Esophagus (tissue), 2 donors: ENCODE results near the gene MAP7D3. TPM values are rescaled to one million over a fixed set of nuclear protein-coding genes. Genes with fewer than 3 reads are reported as not detected.

Experiments used
- H3K27ac ChIP-seq, 2 donors: one replicate each; pipeline ENCODE4 v1.5.1; 2013; ENCODE audit warnings: low read depth in 2 of 2, mild to moderate bottlenecking in 2 of 2, inconsistent platforms in 1 of 2, low read length in 1 of 2, moderate library complexity in 1 of 2
- H3K27me3 ChIP-seq, 2 donors: one replicate each; pipeline ENCODE4 v1.6.1; 2013; ENCODE audit warnings: low read length in 2 of 2, control low read depth in 1 of 2, mild to moderate bottlenecking in 1 of 2; ENCODE audit not compliant: insufficient read depth in 2 of 2, control insufficient read depth in 1 of 2
- H3K36me3 ChIP-seq, 2 donors: one replicate each; pipeline ENCODE4 v1.6.1; 2013; ENCODE audit warnings: low read length in 1 of 2; ENCODE audit not compliant: control insufficient read depth in 2 of 2, insufficient read depth in 2 of 2
- H3K4me1 ChIP-seq, 2 donors: one replicate each; pipeline ENCODE4 v1.6.1; 2013; ENCODE audit warnings: low read length in 1 of 2; ENCODE audit not compliant: control insufficient read depth in 2 of 2, insufficient read depth in 2 of 2
- H3K4me3 ChIP-seq, 2 donors: one replicate each; pipeline ENCODE4 v1.5.1; 2013; ENCODE audit warnings: low read length in 2 of 2, mild to moderate bottlenecking in 2 of 2, low read depth in 1 of 2, moderate library complexity in 1 of 2
- H3K9me3 ChIP-seq, 2 donors: one replicate each; pipeline ENCODE4 v1.6.1; 2013; ENCODE audit warnings: mild to moderate bottlenecking in 2 of 2, low read depth in 1 of 2, low read length in 1 of 2, moderate library complexity in 1 of 2; ENCODE audit not compliant: control insufficient read depth in 2 of 2, insufficient read depth in 1 of 2
- WGBS, 2 donors: extraction: QIAGEN DNeasy Blood & Tissue Kit; methylation state at CpG; one replicate each; pipeline ENCODE4 v1.1.7; 2013; 5-methylcytosine and 5-hydroxymethylcytosine counted together
- polyA plus RNA-seq, 2 donors: library from polyadenylated mRNA; stranded (reverse); fragments of 200-250 nt; gene quantifications; one replicate each; pipeline ENCODE4 v1.2.3, GENCODE V29; 2013
- donor health status: healthy with polysubstance abuse.
- donor health status: Bipolar disorder and iron deficiency.

MAP7D3 gene
- polyA plus RNA-seq, 2 donors, result 2.6 TPM

GRCh38 chrX:136269921-136270320, 18.7 kb upstream of the MAP7D3 start:
- no peaks in the 10 kb centered on the region for H3K4me1 ChIP-seq
- H3K4me3 ChIP-seq, result no peak overlapping the region
- no peaks in the 10 kb centered on the region for H3K9me3 ChIP-seq
- no peak overlapping the region for H3K27ac ChIP-seq
- WGBS, 2 donors, result 67% methylated on average over 1 of the region's 1 CpG
- no peaks in the 10 kb centered on the region for H3K27me3 ChIP-seq
- H3K36me3 ChIP-seq, result no peaks in the 10 kb centered on the region

DNA sequence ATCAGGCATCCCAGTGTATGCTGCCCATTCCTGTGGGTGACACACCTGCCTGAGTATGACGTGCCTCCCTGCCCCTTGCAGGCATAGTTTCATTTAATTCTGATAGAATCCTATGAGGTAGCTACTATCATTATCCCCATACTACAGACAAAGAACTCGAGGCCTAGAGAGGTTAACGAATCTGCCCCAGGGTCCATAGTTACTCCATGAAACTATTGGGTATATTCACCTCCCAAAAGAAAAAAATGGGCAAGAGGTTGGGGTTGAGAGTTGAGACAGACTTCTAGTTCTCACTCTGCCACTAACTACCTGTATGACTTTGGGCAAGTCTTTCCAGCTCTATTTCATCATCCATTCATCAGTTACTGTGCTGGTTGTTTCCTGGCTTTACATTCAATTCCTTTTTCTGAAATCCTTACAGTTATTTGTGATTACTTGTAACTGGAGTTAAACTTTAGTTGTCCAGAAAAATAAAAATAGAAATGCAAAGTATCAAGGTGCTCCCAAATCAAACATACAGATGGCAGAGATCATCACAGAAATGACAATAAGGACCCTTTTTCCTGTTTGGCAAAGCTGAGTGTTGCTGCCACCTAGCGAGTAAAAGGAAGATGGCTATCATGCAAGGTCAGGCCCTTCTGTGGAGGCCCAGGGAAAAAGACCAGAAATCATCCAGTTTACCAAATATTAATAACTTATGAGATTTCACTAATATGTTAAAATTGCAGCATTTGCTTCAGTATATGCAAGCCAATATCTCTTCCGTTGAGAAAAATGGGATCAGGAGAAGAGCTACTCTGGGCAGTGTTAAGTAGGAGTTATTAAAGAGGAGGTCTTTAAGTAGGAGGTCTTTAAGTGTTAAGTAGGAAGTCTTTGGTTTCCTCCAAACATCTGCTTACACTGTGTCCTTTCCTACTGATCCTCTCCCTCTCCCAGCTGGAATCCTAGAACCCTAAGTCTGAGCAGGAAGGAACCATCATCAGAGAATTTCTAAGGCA, 17.1 kb upstream of the MAP7D3 start:
- Histone ChIP-seq H3K4me3 (no peak overlapping the region), H3K27ac (no peak overlapping the region), H3K27me3 (no peaks in the 10 kb centered on the region), H3K9me3 (no peaks in the 10 kb centered on the region), H3K4me1 (no peaks in the 10 kb centered on the region), H3K36me3 (no peaks in the 10 kb centered on the region)
- 42 to 52% methylated on average over 5 of the region's 5 CpGs for WGBS, 2 donors

GRCh38 chrX:136266828-136267227, 15.6 kb upstream of the MAP7D3 start:
- WGBS, 2 donors, result 57 to 65% methylated on average over 1 of the region's 1 CpG
- Histone ChIP-seq H3K27ac (no peak overlapping the region), H3K4me3 (no peak overlapping the region), H3K9me3 (no peaks in the 10 kb centered on the region), H3K27me3 (no peaks in the 10 kb centered on the region), H3K4me1 (no peaks in the 10 kb centered on the region), H3K36me3 (no peaks in the 10 kb centered on the region)

DNA sequence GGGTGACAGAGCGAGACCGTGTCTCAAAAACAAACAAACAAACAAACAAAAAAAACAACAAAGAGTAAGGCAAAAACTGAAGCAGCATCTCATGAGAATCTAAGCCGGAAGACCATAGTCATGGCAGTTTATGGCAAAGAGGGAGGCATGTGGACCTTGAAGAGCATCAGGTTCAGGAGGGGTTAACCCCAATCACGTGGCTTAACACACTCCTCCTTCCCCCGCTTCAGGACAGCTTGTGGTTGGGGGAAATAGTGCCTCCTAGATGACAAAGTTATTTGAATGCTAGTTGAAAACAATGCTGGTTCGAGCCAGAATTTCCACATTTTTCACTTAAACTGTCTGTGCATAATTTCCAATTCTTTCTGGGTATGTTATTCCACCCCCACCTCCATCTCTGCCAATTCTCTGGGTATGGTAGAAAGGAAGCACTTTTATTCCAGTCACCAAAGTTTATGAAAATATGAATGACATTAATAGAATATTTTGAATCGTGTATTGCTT, 11.7 kb upstream of the MAP7D3 start:
- Histone ChIP-seq H3K4me1 (no peaks in the 10 kb centered on the region), H3K27ac (no peak overlapping the region)
- 65% methylated on average over 7 of the region's 7 CpGs for WGBS, 2 donors

DNA sequence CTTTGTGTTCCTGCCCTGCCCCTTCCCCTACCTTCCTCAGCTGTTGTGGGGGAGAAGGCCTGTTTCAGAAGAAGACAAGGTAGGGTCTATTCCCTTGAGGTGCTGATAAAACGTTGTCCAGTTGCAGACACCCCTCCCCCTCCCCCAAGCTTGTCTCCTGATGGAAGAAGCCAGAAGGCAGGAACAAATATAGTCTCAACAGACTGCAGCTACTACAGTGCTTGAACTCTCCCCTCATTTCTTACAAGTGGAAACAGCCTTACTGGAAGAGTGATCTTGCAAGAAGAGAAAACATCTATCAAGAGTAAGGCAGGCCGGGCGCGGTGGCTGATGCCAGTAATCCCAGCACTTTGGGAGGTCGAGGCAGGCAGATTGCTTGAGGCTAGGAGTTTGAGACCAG, 11.0 kb upstream of the MAP7D3 start:
- Histone ChIP-seq H3K27me3 (peaks cover 0 to 3% of the 10 kb centered on the region in 2 donors), H3K36me3 (no peaks in the 10 kb centered on the region), H3K9me3 (no peaks in the 10 kb centered on the region), H3K27ac (no peak overlapping the region), H3K4me3 (no peak overlapping the region), H3K4me1 (no peaks in the 10 kb centered on the region)
- 65 to 69% methylated on average over 5 of the region's 5 CpGs for WGBS, 2 donors

More for the DNA sequence above, 11.7 kb upstream of the MAP7D3 start:
- Histone ChIP-seq H3K9me3 (no peaks in the 10 kb centered on the region), H3K4me3 (no peak overlapping the region), H3K27me3 (peaks cover 0 to 3% of the 10 kb centered on the region in 2 donors), H3K36me3 (no peaks in the 10 kb centered on the region)

- Histone ChIP-seq H3K27me3 (peaks cover 0 to 3% of the 10 kb centered on the region in 2 donors), H3K4me1 (no peaks in the 10 kb centered on the region), H3K27ac (no peak overlapping the region), H3K4me3 (no peak overlapping the region), H3K9me3 (no peaks in the 10 kb centered on the region), H3K36me3 (no peaks in the 10 kb centered on the region)
- 81 to 87% methylated on average over 7 of the region's 7 CpGs for WGBS, 2 donors
Observed at GRCh38 chrX:136261321-136261720, 10.1 kb upstream of the MAP7D3 start.

GRCh38 chrX:136260776-136261175, 9.6 kb upstream of the MAP7D3 start:
- H3K27me3 ChIP-seq, result peaks cover 0 to 3% of the 10 kb centered on the region in 2 donors
- no peak overlapping the region for H3K4me3 ChIP-seq
- no peaks in the 10 kb centered on the region for H3K36me3 ChIP-seq
- no peak overlapping the region for H3K27ac ChIP-seq
- no peaks in the 10 kb centered on the region for H3K4me1 ChIP-seq
- no peaks in the 10 kb centered on the region for H3K9me3 ChIP-seq

DNA sequence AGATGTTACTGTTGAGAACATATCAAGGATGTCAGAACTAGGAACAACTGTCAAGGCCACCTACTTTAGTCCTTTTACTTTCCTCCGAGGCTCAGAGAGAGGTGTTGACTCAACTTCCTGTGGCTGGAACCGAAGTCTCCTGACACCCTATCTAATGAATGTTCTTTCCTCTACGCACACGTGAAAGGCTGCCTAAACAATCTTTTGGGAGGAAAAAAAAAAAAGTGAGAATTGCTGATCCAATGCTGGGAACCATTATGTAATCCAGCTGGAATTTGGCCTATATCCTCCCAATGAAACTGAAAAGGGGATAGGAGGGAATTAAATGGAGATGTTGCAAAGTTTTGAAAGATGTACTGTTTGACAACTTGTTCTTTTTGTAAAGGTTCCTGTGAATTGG, 8.3 kb upstream of the MAP7D3 start:
- 27 to 31% methylated on average over 4 of the region's 4 CpGs for WGBS, 2 donors
- Histone ChIP-seq H3K4me1 (no peaks in the 10 kb centered on the region), H3K27ac (no peak overlapping the region), H3K36me3 (no peaks in the 10 kb centered on the region), H3K4me3 (no peak overlapping the region), H3K27me3 (peaks cover 0 to 6% of the 10 kb centered on the region in 2 donors), H3K9me3 (no peaks in the 10 kb centered on the region)

GRCh38 chrX:136258951-136259350, 7.8 kb upstream of the MAP7D3 start:
- no peak overlapping the region for H3K4me3 ChIP-seq
- WGBS, 2 donors, result 85 to 95% methylated on average over 1 of the region's 1 CpG
- H3K27me3 ChIP-seq, result peaks cover 0 to 6% of the 10 kb centered on the region in 2 donors
- H3K27ac ChIP-seq, result no peak overlapping the region
- H3K36me3 ChIP-seq, result no peaks in the 10 kb centered on the region
- no peaks in the 10 kb centered on the region for H3K4me1 ChIP-seq
- H3K9me3 ChIP-seq, result no peaks in the 10 kb centered on the region

DNA sequence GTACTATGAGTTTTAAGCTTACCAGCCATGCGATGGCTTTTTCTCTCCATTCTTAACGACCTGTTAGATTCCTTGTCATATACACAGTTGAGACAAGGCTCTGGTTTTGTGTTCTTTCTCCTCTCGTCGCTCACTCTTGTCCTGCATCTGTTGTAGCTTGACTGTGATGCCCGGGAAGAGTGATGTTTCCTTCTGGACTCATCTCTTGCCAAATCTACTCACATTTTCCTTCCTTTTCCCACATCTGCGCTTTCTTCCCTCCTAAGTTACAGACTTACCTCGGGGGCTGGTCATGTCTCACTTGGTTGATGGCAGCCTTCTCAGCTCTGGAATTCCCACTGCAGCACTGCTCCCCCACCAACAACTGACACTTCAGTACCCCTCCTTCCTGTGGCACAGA, 4.8 kb upstream of the MAP7D3 start:
- 24 to 46% methylated on average over 7 of the region's 7 CpGs for WGBS, 2 donors
- H3K27ac ChIP-seq, result no peak overlapping the region

More for the DNA sequence above, 4.8 kb upstream of the MAP7D3 start:
- no peaks in the 10 kb centered on the region for H3K9me3 ChIP-seq
- H3K36me3 ChIP-seq, result no peaks in the 10 kb centered on the region
- H3K4me3 ChIP-seq, result no peak overlapping the region
- H3K27me3 ChIP-seq, result peaks cover 0 to 6% of the 10 kb centered on the region in 2 donors
- no peaks in the 10 kb centered on the region for H3K4me1 ChIP-seq
